HUES64 (cell line): ENCODE results near the gene PCAT6.

ENCODE experiments used
- H3K27ac ChIP-seq: 2 replicates; pipeline ENCODE4 v1.7.0; 2013; ENCODE audit warnings: low read depth, low read length, inconsistent platforms
- H3K27me3 ChIP-seq: 2 replicates; pipeline ENCODE4 v1.6.1; 2013; ENCODE audit warnings: mild to moderate bottlenecking, low read length; ENCODE audit not compliant: insufficient read depth
- H3K36me3 ChIP-seq: 2 replicates; pipeline ENCODE4 v1.6.1; 2013; ENCODE audit warnings: mild to moderate bottlenecking, low read length; ENCODE audit not compliant: insufficient read depth
- H3K4me1 ChIP-seq: 2 replicates; pipeline ENCODE4 v1.6.1; 2013; ENCODE audit warnings: mild to moderate bottlenecking, low read length, moderate library complexity; ENCODE audit not compliant: insufficient read depth
- H3K4me3 ChIP-seq: 2 replicates; pipeline ENCODE4 v1.5.1; 2013; ENCODE audit warnings: mild to moderate bottlenecking, low read length, moderate library complexity
- H3K9ac ChIP-seq: 2 replicates; pipeline ENCODE4 v1.6.1; 2013; ENCODE audit warnings: mild to moderate bottlenecking, low read depth, low read length
- H3K9me3 ChIP-seq: 2 replicates; pipeline ENCODE4 v1.6.1; 2013; ENCODE audit warnings: low read depth, low read length; ENCODE audit not compliant: insufficient read depth
- WGBS: fragments of 150-250, 120-280 bp; methylation state at CpG from one replicate; pipeline ENCODE4 v1.1.7; 2013; ENCODE audit warnings: missing lambda C conversion rate; 5-methylcytosine and 5-hydroxymethylcytosine counted together

PCAT6 gene

GRCh38 chr1:202852163-202852904 is 41.6 kb downstream of the PCAT6 start:
- no peaks in the 10 kb centered on the region for H3K9me3 ChIP-seq
- 68% methylated on average over 15 of the region's 15 CpGs for WGBS
- H3K9ac ChIP-seq = no peak overlapping the region
- no peak overlapping the region for H3K4me3 ChIP-seq
- no peak overlapping the region for H3K27ac ChIP-seq
- no peaks in the 10 kb centered on the region for H3K4me1 ChIP-seq
- H3K36me3 ChIP-seq = peaks cover 48% of the 10 kb centered on the region
- no peaks in the 10 kb centered on the region for H3K27me3 ChIP-seq

GRCh38 chr1:202854787-202855186 is 44.0 kb downstream of the PCAT6 start:
- Histone ChIP-seq H3K36me3 (peaks cover 58% of the 10 kb centered on the region), H3K4me1 (no peaks in the 10 kb centered on the region), H3K27me3 (no peaks in the 10 kb centered on the region), H3K9me3 (no peaks in the 10 kb centered on the region), H3K27ac (no peak overlapping the region), H3K9ac (no peak overlapping the region), H3K4me3 (no peak overlapping the region)
- WGBS = 95% methylated on average over 8 of the region's 8 CpGs

GRCh38 chr1:202856014-202856413 is 45.3 kb downstream of the PCAT6 start:
- no peaks in the 10 kb centered on the region for H3K4me1 ChIP-seq
- no peak overlapping the region for H3K9ac ChIP-seq
- WGBS = 100% methylated on average over 1 of the region's 2 CpGs
- peaks cover 50% of the 10 kb centered on the region for H3K36me3 ChIP-seq
- no peaks in the 10 kb centered on the region for H3K9me3 ChIP-seq
- no peaks in the 10 kb centered on the region for H3K27me3 ChIP-seq
- H3K4me3 ChIP-seq = no peak overlapping the region
- H3K27ac ChIP-seq = no peak overlapping the region

GRCh38 chr1:202857136-202857610 is 46.4 kb downstream of the PCAT6 start:
- H3K9ac ChIP-seq = no peak overlapping the region
- no peaks in the 10 kb centered on the region for H3K27me3 ChIP-seq
- no peaks in the 10 kb centered on the region for H3K4me1 ChIP-seq
- no peak overlapping the region for H3K4me3 ChIP-seq
- no peak overlapping the region for H3K27ac ChIP-seq
- 66% methylated on average over 4 of the region's 4 CpGs for WGBS
- H3K9me3 ChIP-seq = no peaks in the 10 kb centered on the region
- peaks cover 44% of the 10 kb centered on the region for H3K36me3 ChIP-seq

GRCh38 chr1:202858331-202858730 is 47.6 kb downstream of the PCAT6 start:
- Histone ChIP-seq H3K4me1 (no peaks in the 10 kb centered on the region), H3K27me3 (no peaks in the 10 kb centered on the region; the same call in 1 of the 2 replicates), H3K9me3 (no peaks in the 10 kb centered on the region), H3K36me3 (peaks cover 43% of the 10 kb centered on the region), H3K9ac (no peak overlapping the region), H3K27ac (no peak overlapping the region), H3K4me3 (no peak overlapping the region)
- 92% methylated on average over 6 of the region's 6 CpGs for WGBS

GRCh38 chr1:202858789-202859414 is 48.1 kb downstream of the PCAT6 start:
- Histone ChIP-seq H3K27me3 (no peaks in the 10 kb centered on the region; the same call in 1 of the 2 replicates), H3K4me1 (no peaks in the 10 kb centered on the region), H3K9ac (no peak overlapping the region), H3K4me3 (no peak overlapping the region), H3K27ac (no peak overlapping the region), H3K9me3 (no peaks in the 10 kb centered on the region), H3K36me3 (peaks cover 43% of the 10 kb centered on the region)
- WGBS = 94% methylated on average over 10 of the region's 10 CpGs

GRCh38 chr1:202860744-202861419 is 50.1 kb downstream of the PCAT6 start:
- Histone ChIP-seq H3K4me3 (peak overlapping the region; percentile 81), H3K36me3 (peaks cover 31% of the 10 kb centered on the region), H3K4me1 (no peaks in the 10 kb centered on the region), H3K27ac (peak overlapping the region; percentile 86), H3K9me3 (no peaks in the 10 kb centered on the region), H3K9ac (peak overlapping the region; percentile 94), H3K27me3 (no peaks in the 10 kb centered on the region; the same call in 1 of the 2 replicates)
- 1% methylated on average over 49 of the region's 50 CpGs for WGBS
